PFSK-1 (cell line): ENCODE data around the gene ACTR10.

Source experiments
- FOXP2 ChIP-seq: optimal IDR thresholded peaks from 2 replicates; pipeline ENCODE3; 2011; ENCODE audit warnings: borderline replicate concordance, control low read depth, inconsistent platforms; ENCODE audit not compliant: insufficient read depth; ENCODE audit errors: extremely low read length, extremely low read depth
- POLR2AphosphoS5 ChIP-seq: IDR thresholded peaks from 2 replicates; pipeline ENCODE4 v1.6.1; 2012; ENCODE audit warnings: low read depth, mild to moderate bottlenecking, control low read depth, low read length, moderate library complexity
- SIN3A ChIP-seq: IDR thresholded peaks from 2 replicates; pipeline ENCODE4 v1.6.1; 2012; ENCODE audit warnings: mild to moderate bottlenecking, low read length, moderate library complexity, borderline replicate concordance; ENCODE audit not compliant: insufficient read depth
- TAF1 ChIP-seq: IDR thresholded peaks from 2 replicates; pipeline ENCODE4 v1.6.1; 2012; ENCODE audit warnings: low read length, control low read depth, borderline replicate concordance; ENCODE audit not compliant: insufficient read depth
- TF ChIP-seq, protein P1 (sequence below), 2 experiments: IDR thresholded peaks; 2 replicates each; pipeline versions ENCODE4 v1.6.1 to v1.8.0; 2011 to 2012; ENCODE audit warnings: low read depth in 2 of 2, low read length in 2 of 2, control low read depth in 1 of 2, inconsistent platforms in 1 of 2, mild to moderate bottlenecking in 1 of 2, moderate library complexity in 1 of 2; ENCODE audit not compliant: insufficient read depth in 1 of 2

Gene ACTR10

DNA sequence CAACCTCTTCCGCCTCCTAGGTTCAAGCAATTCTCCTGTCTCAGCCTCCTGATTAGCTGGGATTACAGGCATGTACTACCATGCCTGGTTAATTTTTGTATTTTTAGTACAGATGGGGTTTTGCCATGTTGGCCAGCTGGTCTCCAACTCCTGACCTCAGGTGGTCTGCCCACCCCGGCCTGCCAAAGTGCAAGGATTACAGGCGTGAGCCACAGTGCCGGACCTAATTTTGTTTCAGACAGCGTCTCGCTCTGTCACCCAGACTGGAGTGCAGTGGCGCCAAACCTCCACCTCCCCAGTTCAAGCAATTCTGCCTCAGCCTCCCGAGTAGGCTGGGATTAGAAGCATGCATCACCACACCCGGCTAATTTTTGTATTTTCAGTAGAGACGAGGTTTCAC lies 62.1 kb downstream of the ACTR10 start:
- TF ChIP-seq POLR2AphosphoS5 = 0 out of 2 replicates have a peak, but pooled peaks have one; percentile 11

GRCh38 chr14:58265401-58265800 lies 65.5 kb downstream of the ACTR10 start:
- TF ChIP-seq, protein P1, sequence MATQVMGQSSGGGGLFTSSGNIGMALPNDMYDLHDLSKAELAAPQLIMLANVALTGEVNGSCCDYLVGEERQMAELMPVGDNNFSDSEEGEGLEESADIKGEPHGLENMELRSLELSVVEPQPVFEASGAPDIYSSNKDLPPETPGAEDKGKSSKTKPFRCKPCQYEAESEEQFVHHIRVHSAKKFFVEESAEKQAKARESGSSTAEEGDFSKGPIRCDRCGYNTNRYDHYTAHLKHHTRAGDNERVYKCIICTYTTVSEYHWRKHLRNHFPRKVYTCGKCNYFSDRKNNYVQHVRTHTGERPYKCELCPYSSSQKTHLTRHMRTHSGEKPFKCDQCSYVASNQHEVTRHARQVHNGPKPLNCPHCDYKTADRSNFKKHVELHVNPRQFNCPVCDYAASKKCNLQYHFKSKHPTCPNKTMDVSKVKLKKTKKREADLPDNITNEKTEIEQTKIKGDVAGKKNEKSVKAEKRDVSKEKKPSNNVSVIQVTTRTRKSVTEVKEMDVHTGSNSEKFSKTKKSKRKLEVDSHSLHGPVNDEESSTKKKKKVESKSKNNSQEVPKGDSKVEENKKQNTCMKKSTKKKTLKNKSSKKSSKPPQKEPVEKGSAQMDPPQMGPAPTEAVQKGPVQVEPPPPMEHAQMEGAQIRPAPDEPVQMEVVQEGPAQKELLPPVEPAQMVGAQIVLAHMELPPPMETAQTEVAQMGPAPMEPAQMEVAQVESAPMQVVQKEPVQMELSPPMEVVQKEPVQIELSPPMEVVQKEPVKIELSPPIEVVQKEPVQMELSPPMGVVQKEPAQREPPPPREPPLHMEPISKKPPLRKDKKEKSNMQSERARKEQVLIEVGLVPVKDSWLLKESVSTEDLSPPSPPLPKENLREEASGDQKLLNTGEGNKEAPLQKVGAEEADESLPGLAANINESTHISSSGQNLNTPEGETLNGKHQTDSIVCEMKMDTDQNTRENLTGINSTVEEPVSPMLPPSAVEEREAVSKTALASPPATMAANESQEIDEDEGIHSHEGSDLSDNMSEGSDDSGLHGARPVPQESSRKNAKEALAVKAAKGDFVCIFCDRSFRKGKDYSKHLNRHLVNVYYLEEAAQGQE (IDR thresholded peaks at IDR 0.05; ENCODE audit: insufficient read depth in 1 of 2, low read depth in 2 of 2, low read length in 2 of 2) = no peak
- no peak for TF ChIP-seq FOXP2

GRCh38 chr14:58270628-58271027 lies 70.7 kb downstream of the ACTR10 start:
- TF ChIP-seq FOXP2 = no peak
- TF ChIP-seq, protein P1 (IDR thresholded peaks at IDR 0.05; ENCODE audit: insufficient read depth in 1 of 2, low read depth in 2 of 2, low read length in 2 of 2) = no peak
- TF ChIP-seq SIN3A = no peak
- no peak for TF ChIP-seq POLR2AphosphoS5
- no peak for TF ChIP-seq TAF1

- TF ChIP-seq, protein P1 (IDR thresholded peaks at IDR 0.05; ENCODE audit: insufficient read depth in 1 of 2, low read depth in 2 of 2, low read length in 2 of 2) = no peak
- TF ChIP-seq POLR2AphosphoS5 (no peak), SIN3A (no peak), TAF1 (no peak)
These were observed 72.8 kb downstream of the ACTR10 start for GRCh38 chr14:58272588-58273372.

GRCh38 chr14:58274881-58275280 lies 74.9 kb downstream of the ACTR10 start:
- TF ChIP-seq TAF1 (no peak), SIN3A (no peak), FOXP2 (no peak), POLR2AphosphoS5 (no peak)
- TF ChIP-seq, protein P1 (IDR thresholded peaks at IDR 0.05; ENCODE audit: insufficient read depth in 1 of 2, low read depth in 2 of 2, low read length in 2 of 2) = no peak
